ENCODE results near the gene SLC6A19.
"Not testable (repeated sequence)": the region's sequence is repeated elsewhere in the genome, so short reads cannot be mapped to it uniquely, and the experiment has no call there.

Gene SLC6A19

GRCh38 chr5:1267464-1267863 lies 66.1 kb downstream of the SLC6A19 start:
- DNase-seq (ENCODE audit: low read depth): not testable (repeated sequence)

DNA sequence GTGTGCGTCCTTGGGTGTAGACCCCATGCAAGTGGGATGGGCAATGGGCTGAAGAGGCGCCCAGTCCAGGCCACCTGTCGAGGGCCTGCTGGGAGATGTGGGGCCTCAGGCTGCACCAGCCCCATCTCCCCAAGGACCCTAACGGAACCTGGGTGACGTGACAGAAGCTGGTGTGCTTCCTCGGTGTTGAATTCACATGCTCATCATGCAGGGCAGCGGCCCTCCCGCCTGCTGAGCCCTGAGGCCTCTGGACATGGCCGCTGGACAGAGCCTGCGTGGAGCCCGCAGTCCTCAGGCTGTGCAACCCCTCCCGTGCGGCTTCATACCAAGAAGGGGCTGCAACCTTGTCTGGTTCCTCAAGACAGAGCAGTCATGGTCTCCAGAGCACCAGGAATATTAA lies 66.7 kb downstream of the SLC6A19 start:
- DNase-seq (ENCODE audit: low read depth): no peak

DNA sequence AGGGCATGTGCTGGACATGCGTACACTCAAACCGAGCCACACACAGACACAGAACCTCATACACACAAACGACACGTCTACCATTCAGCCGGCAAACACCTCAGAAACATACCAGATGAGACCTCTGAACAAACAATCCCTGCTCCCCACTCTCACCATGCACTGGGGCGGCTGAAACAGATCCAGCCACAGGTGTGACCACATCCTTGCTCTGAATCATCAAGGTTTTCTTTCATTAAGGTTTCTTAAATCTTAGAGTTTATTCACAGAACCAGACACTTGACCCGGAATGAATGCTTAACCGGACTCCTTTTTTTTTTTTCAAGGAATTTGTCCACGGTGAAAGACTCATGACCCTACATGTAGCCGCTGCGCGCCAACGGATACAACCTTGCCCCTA lies 67.3 kb downstream of the SLC6A19 start:
- DNase-seq (ENCODE audit: low read depth): no peak

DNA sequence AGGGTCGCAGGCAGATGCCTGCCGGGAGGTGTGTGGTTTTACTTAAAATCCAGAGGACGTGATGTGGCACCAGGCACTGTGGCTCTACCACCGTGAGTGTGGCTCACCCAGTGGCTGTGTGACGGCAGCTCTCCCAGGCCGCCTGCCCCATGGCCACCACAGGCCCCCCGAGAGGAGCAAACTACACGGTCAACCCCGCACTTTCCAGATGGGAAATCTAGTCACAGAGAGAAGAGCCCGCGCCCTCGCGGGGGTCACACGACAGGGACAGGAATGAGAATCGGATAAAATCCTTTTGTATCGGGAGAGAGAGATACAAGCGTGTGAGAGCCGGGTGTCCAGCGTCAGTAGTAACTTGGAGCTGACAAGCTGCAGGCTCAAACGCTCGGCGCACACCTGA lies 69.0 kb downstream of the SLC6A19 start:
- DNase-seq (ENCODE audit: low read depth): no peak

GRCh38 chr5:1270933-1271914 lies 69.8 kb downstream of the SLC6A19 start:
- DNase-seq (ENCODE audit: low read depth): no peak

GRCh38 chr5:1272201-1272600 lies 70.8 kb downstream of the SLC6A19 start:
- no peak for DNase-seq (ENCODE audit: low read depth)

- DNase-seq (ENCODE audit: low read depth): no peak
These were observed 72.3 kb downstream of the SLC6A19 start for GRCh38 chr5:1273745-1274144.

GRCh38 chr5:1274471-1274870 lies 73.1 kb downstream of the SLC6A19 start:
- no peak for DNase-seq (ENCODE audit: low read depth)
